IMR-90 (cell line): ENCODE data around the gene LRP11.

Source experiments
- POLR2A ChIP-seq: IDR thresholded peaks from 2 replicates; pipeline ENCODE4 v1.6.1; 2012; ENCODE audit warnings: mild to moderate bottlenecking, low read depth, low read length
- TF ChIP-seq, protein P1 (sequence below): conservative IDR thresholded peaks from 2 replicates; pipeline ENCODE4 v1.5.1; 2012; ENCODE audit warnings: mild to moderate bottlenecking, low read depth, low read length, improper control_type of control experiment

DNA sequence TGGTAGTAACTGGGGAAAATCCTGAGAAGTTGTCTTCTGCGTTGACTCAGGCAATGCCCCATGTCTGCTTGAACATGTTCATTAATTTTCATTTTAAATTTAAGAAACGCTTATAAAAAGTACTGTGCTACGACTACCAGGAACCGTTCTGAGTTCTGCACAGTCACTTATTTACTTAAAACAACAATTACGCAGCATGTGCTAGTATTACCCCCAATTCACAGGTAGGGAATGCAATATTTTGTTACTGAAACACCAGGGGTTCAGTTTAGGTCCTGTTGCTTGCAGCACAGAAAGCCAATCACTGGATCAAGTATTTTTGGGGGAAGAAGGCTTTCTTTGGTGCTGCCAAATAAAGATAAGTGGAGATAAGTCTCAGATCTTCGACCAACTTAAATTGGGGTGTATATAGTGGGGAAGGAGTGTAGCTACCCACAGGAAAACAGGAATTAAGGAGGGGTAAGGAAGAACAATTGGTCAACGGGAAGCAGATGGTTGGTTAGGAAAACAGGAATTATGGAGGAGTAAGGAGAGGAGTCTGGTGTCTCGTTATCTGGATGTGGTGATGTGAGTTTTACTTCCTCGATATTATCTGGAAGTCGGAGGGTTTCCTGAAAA is 5.2 kb upstream of the LRP11 start:
- TF ChIP-seq, protein P1, sequence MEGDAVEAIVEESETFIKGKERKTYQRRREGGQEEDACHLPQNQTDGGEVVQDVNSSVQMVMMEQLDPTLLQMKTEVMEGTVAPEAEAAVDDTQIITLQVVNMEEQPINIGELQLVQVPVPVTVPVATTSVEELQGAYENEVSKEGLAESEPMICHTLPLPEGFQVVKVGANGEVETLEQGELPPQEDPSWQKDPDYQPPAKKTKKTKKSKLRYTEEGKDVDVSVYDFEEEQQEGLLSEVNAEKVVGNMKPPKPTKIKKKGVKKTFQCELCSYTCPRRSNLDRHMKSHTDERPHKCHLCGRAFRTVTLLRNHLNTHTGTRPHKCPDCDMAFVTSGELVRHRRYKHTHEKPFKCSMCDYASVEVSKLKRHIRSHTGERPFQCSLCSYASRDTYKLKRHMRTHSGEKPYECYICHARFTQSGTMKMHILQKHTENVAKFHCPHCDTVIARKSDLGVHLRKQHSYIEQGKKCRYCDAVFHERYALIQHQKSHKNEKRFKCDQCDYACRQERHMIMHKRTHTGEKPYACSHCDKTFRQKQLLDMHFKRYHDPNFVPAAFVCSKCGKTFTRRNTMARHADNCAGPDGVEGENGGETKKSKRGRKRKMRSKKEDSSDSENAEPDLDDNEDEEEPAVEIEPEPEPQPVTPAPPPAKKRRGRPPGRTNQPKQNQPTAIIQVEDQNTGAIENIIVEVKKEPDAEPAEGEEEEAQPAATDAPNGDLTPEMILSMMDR: no peak
- no peak for TF ChIP-seq POLR2A
